ENCODE measurements around the gene ARHGEF28. TPM values are rescaled to one million over a fixed set of nuclear protein-coding genes. Genes with fewer than 3 reads are reported as not detected.

The ARHGEF28 gene
- total RNA-seq, 1 experiment from 2014 or later: 0.57 TPM

DNA sequence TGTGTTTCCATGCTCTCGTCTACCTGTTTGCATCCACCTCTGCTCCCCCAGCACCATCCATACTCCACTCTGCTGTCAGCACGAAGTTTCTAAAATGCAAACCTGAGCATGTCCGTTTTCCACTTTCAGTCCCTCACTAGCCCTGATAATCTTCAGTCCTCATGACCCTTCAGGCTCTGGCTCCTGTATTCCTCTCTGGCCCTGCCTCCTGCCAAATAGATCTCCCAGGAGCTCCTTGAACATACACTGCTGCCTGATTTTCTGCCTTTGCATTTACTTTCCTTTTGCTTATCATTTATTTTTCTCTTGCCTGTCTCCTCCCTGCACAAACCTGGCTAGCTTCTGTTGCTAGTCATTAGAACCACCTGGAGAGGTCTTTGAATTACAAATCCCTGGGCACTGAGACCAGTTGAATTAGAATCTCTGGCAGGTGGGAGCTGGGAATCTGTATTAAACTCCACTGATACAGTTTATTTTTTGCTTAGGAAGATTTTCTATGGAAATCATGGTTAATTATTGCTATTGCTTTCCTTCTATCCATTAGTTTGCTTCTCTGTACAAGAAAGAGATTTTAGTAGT, 18.5 kb downstream of the ARHGEF28 start:
- H3K56ac ChIP-seq (ENCODE audit: insufficient read length, low read depth, low read length): no peak overlapping the region
- no peak overlapping the region for H3K4ac ChIP-seq (ENCODE audit: low read depth, low read length)
- no CpG with 5 or more reads among the region's 3 CpGs for WGBS (ENCODE audit: extremely low coverage, insufficient read length, low lambda C conversion rate)
- Mint-ChIP-seq H3K4me1 (peaks cover 22 to 33% of the 10 kb centered on the region in 2 experiments), H3K4me3 (no peak overlapping the region; a peak in 1 of 5 replicates), H3K36me3 (ENCODE audit: insufficient read depth in 1 of 3, low read depth in 3 of 3) (no peaks in the 10 kb centered on the region), H3K27ac (peak overlapping the region in 1 of 3 experiments; percentile 37; a peak in 3 of 7 replicates), H3K27me3 (ENCODE audit: low read depth) (peaks cover 11% of the 10 kb centered on the region), H3K9me3 (no peaks in the 10 kb centered on the region)
- no peak overlapping the region for H2BK5ac ChIP-seq (ENCODE audit: insufficient read length, low read length)
- no peaks in the 10 kb centered on the region for H4K20me1 ChIP-seq (ENCODE audit: control insufficient read depth, insufficient read depth, insufficient read length)
- H2BK20ac ChIP-seq (ENCODE audit: low read depth, low read length, poor library complexity, severe bottlenecking): no peak overlapping the region
- no peak overlapping the region for H4K5ac ChIP-seq (ENCODE audit: insufficient read length, low read depth, low read length)
- H2BK12ac ChIP-seq (ENCODE audit: insufficient read length, low read depth, low read length): no peak overlapping the region
- TF ChIP-seq, protein P1, sequence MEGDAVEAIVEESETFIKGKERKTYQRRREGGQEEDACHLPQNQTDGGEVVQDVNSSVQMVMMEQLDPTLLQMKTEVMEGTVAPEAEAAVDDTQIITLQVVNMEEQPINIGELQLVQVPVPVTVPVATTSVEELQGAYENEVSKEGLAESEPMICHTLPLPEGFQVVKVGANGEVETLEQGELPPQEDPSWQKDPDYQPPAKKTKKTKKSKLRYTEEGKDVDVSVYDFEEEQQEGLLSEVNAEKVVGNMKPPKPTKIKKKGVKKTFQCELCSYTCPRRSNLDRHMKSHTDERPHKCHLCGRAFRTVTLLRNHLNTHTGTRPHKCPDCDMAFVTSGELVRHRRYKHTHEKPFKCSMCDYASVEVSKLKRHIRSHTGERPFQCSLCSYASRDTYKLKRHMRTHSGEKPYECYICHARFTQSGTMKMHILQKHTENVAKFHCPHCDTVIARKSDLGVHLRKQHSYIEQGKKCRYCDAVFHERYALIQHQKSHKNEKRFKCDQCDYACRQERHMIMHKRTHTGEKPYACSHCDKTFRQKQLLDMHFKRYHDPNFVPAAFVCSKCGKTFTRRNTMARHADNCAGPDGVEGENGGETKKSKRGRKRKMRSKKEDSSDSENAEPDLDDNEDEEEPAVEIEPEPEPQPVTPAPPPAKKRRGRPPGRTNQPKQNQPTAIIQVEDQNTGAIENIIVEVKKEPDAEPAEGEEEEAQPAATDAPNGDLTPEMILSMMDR (conservative IDR thresholded peaks at IDR 0.05): no peak
- no peak overlapping the region for H3K14ac ChIP-seq (ENCODE audit: insufficient read depth, low read length)
- H3K4me2 ChIP-seq (ENCODE audit: insufficient read depth, insufficient read length, low read length): no peak overlapping the region
- no peak overlapping the region for H2AFZ ChIP-seq (ENCODE audit: low read length)
- H4K8ac ChIP-seq (replicated peaks; ENCODE audit: insufficient read length, low read depth, low read length): no peak overlapping the region
- no peak overlapping the region for H2BK15ac ChIP-seq (ENCODE audit: low read depth, low read length)
- H3K23ac ChIP-seq (ENCODE audit: insufficient read length, low read depth, low read length): no peak overlapping the region
- no peaks in the 10 kb centered on the region for H3K9me3 ChIP-seq (ENCODE audit: control insufficient read depth, low read depth, low read length)
- no peaks in the 10 kb centered on the region for H3K79me2 ChIP-seq (ENCODE audit: insufficient read depth, low read length)
- H3K9ac ChIP-seq (ENCODE audit: extremely low read depth, insufficient read length, low read length): no peak overlapping the region
- H3T11ph ChIP-seq (ENCODE audit: low read length): no peak overlapping the region
- H2BK120ac ChIP-seq (ENCODE audit: low read depth, low read length, poor library complexity, severe bottlenecking): no peak overlapping the region
- H2AK5ac ChIP-seq (ENCODE audit: insufficient read length, low read length): no peak overlapping the region
- no peak for DNase-seq
- no peak overlapping the region for H3K27ac ChIP-seq (ENCODE audit: insufficient read length, low read depth, low read length)
- H3K23me2 ChIP-seq (ENCODE audit: insufficient read length, low read depth, low read length, poor library complexity, severe bottlenecking): no peaks in the 10 kb centered on the region
- no peak overlapping the region for H3K18ac ChIP-seq (ENCODE audit: insufficient read length, low read depth, low read length)
- H3K4me1 ChIP-seq (ENCODE audit: insufficient read depth, low read length): no peaks in the 10 kb centered on the region; the same call in 1 of the 2 replicates
- H4K91ac ChIP-seq (ENCODE audit: insufficient read length, low read depth, low read length): no peak overlapping the region
- no peaks in the 10 kb centered on the region for H3K79me1 ChIP-seq (ENCODE audit: insufficient read depth, low read depth, low read length, poor library complexity, severe bottlenecking)
- H3K27me3 ChIP-seq (ENCODE audit: insufficient read depth, low read length): no peaks in the 10 kb centered on the region
